GM21786 (cell line): ENCODE measurements around the gene GTF2E1.
"Not testable (repeated sequence)": the region's sequence is repeated elsewhere in the genome, so short reads cannot be mapped to it uniquely, and the experiment has no call there.

ENCODE experiments used
- ATAC-seq: cut with Tn5 transposase; IDR thresholded peaks from one replicate; pipeline ENCODE4 v1.9.1; 2021; ENCODE audit not compliant: unreplicated experiment

GTF2E1 gene

DNA sequence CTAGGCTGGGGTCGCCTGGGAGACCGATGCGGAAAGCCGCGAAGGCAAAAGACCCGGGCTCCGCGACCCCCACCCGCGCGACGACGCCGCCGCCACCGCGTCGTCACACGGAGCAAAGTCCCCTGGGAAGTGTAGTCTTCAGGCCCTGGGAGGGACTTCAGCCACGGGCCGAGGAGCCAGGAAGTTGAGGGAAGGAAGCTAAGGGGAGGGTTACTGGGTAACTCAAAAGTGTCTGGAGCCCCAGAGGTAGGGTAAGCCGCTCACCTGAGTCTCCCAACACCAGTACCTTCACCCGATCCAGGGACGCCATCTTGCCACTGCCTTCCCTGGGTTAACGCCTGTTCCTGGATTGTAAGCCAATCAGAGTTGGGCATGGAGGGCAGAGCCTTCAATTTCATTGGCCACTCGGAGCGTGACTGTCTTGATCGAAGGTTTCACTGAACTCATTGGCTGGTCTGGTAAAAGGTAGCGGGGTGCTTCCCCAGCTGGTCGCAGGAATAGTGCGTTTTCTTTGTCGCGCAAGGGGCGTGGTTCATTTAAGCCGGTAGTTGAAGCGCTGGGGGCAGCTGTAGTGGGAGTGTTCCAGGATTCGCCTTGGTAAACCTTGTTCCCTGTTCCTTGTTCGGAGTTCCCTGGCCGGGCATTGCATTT lies at the start of gene GTF2E1, which contains the start of gene RABL3:
TSS of gene GTF2E1 (plus strand) at position 547 of the 651 bp plus-strand sequence. CDS start 7,809 bp downstream, outside the sequence.
TSS of gene RABL3 (minus strand) at position 319 of the 651 bp plus-strand sequence. CDS start at position 310, 9 bp downstream.
- peak; percentile 99 for ATAC-seq

DNA sequence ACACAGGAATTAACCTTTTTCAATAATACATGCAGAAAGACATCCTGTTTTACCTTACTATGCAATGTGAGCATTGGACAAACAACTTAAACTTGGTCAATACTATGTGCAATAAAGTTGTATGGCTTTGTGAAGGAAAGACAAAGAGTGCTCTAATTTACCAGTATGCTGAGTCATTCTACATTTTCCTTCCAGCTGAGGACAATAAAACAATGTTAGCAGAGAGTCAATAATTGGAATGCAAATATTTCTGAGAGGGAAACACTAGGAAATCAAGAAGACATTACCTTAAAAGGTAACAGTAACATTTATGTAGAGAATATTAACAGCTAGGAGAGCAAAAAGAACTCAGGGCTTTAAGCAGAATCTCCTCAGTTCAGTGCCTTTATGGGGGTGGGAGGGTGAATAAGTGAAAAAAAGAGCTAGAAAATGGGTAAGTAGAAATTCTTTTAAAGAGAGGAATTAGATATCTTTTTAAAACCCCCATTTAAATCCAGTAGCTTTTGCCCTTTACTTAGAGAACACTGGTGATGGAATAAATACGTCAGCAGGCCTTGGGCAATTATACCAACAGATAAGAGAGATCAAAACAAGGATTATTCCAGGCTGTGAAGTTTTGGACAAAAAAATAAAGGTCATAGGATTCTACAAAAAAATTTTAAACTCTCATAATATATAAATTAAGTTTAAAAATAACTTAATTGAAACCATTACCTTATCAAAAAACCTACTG lies 48.9 kb upstream of the GTF2E1 start:
- ATAC-seq = no peak

GRCh38 chr3:120699333-120699732 lies 43.2 kb upstream of the GTF2E1 start:
- ATAC-seq = no peak

DNA sequence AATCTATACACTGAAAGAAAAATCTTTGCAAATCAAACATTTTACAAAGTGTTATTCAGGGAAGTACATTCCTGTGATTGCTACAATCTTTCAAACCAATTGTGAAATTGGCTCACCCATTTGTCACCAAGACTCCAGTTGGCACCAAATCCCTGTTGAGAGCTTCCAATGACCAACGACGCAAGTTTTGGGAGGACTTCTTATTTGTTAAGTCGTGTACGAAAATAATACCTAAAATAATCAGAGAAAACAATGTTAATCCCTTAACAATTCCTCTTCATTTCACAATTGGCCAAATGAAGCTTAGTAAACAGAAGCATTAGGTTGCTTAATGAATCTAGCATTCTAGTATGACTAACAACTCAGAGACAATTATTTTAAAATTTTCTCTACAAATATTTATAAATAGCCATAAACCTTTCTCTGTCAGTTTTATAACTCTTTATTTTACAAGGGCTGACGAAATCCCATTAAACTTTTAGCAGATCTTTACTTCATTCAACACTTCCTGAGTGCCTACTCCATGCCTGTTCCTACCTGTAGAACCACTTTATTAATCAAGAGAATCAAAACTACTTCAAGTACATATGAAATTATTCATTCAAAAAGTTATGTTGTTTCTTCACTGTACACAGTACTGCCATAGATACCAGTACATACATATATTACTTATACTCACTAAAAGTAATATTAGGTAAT lies 36.5 kb upstream of the GTF2E1 start:
- ATAC-seq = no peak

DNA sequence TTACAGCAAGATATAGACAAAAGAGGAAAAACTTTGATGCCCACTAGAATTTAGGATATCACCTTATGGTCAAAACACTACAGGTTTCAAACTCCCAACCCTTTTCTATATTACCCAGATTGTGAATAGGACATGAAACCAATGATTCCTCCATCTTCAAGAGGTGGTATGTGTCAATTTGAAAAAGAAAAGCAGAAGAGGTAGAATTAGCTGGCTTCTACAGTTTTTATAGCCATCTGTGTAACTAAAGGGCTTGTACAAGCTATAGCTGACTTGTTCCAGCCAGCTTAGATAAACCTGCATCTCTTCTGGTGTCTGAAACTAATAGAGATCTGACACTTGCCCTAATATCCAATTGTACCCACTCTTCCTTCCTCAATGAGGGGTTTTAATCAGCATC lies 35.6 kb upstream of the GTF2E1 start:
- no peak for ATAC-seq

- peak; percentile 78 for ATAC-seq
These were observed 34.1 kb upstream of the GTF2E1 start for GRCh38 chr3:120708408-120708807.

DNA sequence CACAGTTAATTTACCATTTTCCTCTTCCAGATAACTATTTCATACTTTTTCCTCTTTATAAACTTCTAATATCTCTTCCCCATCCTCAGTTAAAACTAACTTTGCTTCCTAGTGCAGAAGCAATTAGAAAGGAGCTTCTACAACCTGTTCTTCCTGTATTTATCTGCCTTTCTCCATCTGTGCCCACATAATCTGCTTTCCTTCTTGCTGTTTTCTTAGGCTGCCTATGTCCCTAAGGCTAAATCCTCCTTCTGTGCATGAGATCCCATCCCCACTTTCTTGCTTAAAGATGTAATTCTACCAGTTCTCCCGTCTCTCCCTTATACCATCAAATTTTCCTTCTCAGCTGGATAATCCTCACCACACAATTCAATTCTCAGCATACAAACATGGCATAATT lies 32.2 kb upstream of the GTF2E1 start:
- no peak for ATAC-seq

DNA sequence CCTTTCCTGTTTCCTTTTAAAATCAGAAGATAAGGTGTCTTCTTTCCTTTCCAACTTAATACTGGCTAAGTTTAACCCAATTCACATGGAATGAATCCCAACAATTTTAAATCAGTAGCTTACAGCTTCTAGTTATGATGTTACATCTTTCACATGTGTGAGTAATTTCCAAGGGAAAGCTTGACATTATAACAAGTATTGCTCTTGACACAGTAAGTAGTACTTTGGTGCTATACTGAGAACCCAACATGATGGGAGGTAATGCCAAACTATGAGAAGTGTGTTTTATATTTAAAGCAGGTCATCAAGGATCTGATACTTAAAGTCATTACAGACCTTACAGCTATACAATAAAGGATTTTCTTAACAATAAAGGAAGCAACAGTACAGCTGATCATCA lies 29.3 kb upstream of the GTF2E1 start:
- ATAC-seq = no peak

- not testable (repeated sequence) for ATAC-seq
These were observed 23.2 kb upstream of the GTF2E1 start for GRCh38 chr3:120719167-120719834.

DNA sequence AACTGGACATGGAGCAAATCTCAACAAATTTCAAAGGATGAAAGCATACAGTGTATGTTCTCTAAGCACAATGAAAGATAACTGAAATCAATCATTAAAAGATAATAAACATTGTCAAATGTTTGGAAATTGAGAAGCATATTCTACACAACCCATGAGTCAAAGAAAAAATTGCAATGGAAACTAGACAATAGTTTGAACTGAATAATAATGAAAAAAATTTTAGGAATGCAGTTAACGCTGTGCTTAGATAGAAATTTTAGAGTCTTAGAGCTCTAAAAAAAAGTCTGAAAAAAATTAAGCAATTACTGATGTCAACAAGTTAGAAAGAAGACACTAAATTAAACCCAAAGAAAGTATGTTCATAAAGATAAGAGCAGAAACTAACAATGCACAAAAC lies 15.8 kb upstream of the GTF2E1 start:
- no peak for ATAC-seq

- ATAC-seq = no peak
These were observed 11.7 kb upstream of the GTF2E1 start for GRCh38 chr3:120730576-120731542.

GRCh38 chr3:120738006-120738405 lies 4.5 kb upstream of the GTF2E1 start:
- not testable (repeated sequence) for ATAC-seq

- no peak for ATAC-seq
These were observed 1.2 kb upstream of the GTF2E1 start for GRCh38 chr3:120741320-120741719.

DNA sequence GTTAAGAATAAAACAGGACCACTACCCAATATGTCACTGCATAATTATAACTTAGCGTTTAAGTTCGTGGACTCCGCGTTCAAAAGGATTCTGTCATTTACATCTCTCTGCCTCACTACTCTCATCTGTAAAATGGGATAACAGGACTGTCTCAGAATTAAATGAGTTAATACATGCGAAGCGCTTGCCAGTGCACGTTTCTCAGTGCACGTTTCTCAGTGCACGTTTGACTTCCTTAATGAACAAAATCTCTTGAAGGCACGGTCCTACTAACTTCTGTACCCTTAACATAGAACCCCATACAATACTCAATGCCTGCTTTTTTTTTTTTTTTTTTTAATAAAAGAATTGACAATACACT lies 727 bp upstream of the GTF2E1 start:
- peak; percentile 13 for ATAC-seq

- ATAC-seq = peak; percentile 11
These were observed 363 bp downstream of the GTF2E1 start for GRCh38 chr3:120742849-120743365.

DNA sequence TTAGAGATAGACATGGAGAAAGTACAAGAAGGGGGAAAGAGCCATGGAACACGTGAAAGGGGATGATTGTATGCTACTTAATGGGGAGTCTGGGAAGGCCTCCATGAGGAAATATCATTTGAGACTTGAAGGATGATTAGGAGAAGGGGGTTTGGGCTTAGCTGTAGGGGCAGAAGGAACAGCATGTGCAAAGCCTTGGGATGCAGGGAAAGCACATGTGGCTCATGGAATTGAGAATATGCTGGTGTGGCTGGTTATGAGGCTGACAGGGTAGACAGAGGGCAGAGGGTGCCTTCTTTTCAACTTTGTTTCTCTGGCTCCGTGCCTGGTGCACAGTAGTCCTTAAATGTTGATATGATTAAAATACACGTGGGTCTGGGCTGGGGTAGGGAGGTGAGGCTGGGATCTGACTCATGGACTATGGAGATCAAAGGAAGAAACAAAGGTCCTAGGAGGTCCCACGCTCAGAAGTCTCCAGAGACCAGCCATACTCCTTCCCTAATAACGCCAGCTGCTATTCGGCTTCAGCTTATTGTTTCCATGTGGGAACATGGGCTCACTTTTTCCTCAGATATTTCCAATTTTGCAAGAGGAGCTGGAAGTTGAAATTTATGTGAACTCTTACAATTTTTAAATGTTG lies 1.1 kb downstream of the GTF2E1 start:
- ATAC-seq = no peak

DNA sequence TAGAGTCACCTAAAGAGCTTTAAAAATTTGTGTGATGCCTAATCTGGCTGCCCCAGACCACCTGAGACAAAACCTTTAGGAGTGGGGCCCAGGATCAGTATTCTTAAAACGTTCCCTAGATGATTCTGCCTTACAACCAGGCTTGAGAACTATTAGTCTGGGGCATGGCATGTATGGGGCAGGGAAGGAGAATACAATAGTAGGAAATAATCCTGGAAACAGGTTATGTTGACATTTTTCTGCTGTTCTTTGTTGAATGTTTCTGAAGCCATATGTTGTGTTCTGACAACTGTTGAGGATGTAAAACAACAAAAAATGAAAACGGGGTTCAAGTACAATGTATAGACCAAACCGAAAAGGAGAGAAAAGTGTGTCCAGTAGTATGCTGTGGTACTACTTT lies 2.9 kb downstream of the GTF2E1 start:
- ATAC-seq = no peak

- no peak for ATAC-seq
These were observed 7.3 kb downstream of the GTF2E1 start for GRCh38 chr3:120749843-120750242.

DNA sequence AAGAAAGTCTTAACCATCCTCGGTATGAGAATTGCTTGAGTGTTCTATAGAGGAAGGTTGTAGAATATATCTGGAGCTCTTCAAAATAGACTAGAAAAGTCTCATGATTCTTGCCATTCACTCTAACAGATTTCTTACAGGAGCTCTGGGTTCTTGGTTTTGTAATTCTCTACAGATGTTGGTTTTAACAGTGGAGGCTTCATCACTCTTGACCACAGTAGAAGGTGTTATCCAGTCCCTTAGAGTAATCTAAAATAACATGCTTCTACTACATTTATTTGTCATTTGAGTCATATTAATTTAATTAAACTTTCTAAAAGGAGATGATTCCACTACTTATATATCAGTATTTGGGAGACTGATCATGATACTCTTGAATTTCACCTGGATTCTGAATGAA lies 9.7 kb downstream of the GTF2E1 start:
- no peak for ATAC-seq

GRCh38 chr3:120752865-120753264 lies 10.3 kb downstream of the GTF2E1 start:
- no peak for ATAC-seq
